K562 (cell line): ENCODE results near the gene TRIOBP. TPM values are rescaled to one million over a fixed set of nuclear protein-coding genes. Genes with fewer than 3 reads are reported as not detected.

Experiments
- ATAC-seq: fragments of 200-7000 bp; cut with Tn5 transposase; 3 replicates; pipeline ENCODE4 v1.9.1; 2020; ENCODE audit warnings: moderate library complexity
- BruUV-seq: library from RNA; stranded (reverse); fragments of 400-500 nt; replicated peaks from 2 replicates; lab custom pipeline; 2021; lab: Mats Ljungman, UMichigan
- CTCF ChIA-PET: fragments of 300-600 bp; formaldehyde crosslinking; extraction: SDS; loops from one replicate; lab custom pipeline; 2021; ENCODE audit warnings: low intra/inter-chr PET ratio; lab: Yijun Ruan, JAX
- POLR2A ChIA-PET: fragments of 300-600, 350-650 bp; sonication (Branson Sonifier 250); formaldehyde crosslinking; extraction: SDS; loops from one replicate; lab custom pipeline; 2021; ENCODE audit warnings: antibody characterized with exemption, inconsistent platforms; lab: Yijun Ruan, JAX
- DNase-seq, 4 experiments: peaks; one replicate each; pipeline versions ENCODE4 v3.0.0 to v3.0.0-alpha.2; 2011 to 2018; ENCODE audit warnings: low spot score in 3 of 4, mixed read lengths in 3 of 4; ENCODE audit errors: extremely low read depth in 1 of 4
- FAIRE-seq: peaks from 2 replicates; lab custom pipeline; 2011; peaks lifted over from hg19 to GRCh38; lab: Jason Lieb, UNC
- H2AFZ ChIP-seq: 2 replicates; pipeline ENCODE4 v1.6.0; 2011; ENCODE audit warnings: low read depth, low read length, control low read depth, inconsistent platforms
- H3K27ac ChIP-seq: fragments of 200-600 bp; 3 replicates; pipeline ENCODE4 v1.8.0; 2011; ENCODE audit warnings: low read depth, mild to moderate bottlenecking, control low read depth, inconsistent platforms, low read length, moderate library complexity, mixed read lengths; ENCODE audit errors: extremely low read depth
- H3K27me3 ChIP-seq, 2 experiments: fragments of 300-600 bp in 1 of 2; 2 replicates in 1 of 2; 3 replicates in 1 of 2; pipeline versions ENCODE4 v1.6.0 to v1.8.0; 2011; ENCODE audit warnings: inconsistent platforms in 2 of 2, low read length in 2 of 2, mild to moderate bottlenecking in 1 of 2, mixed read lengths in 1 of 2, moderate library complexity in 1 of 2; ENCODE audit not compliant: control insufficient read depth in 2 of 2, insufficient read depth in 2 of 2
- H3K36me3 ChIP-seq: fragments of 300-600 bp; 3 replicates; pipeline ENCODE4 v1.8.0; 2011; ENCODE audit warnings: mild to moderate bottlenecking, low read length, inconsistent platforms; ENCODE audit not compliant: control insufficient read depth, insufficient read depth
- H3K4me1 ChIP-seq, 2 experiments: fragments of 200-600 bp in 1 of 2; replicated peaks in 1 of 2; 2 replicates in 1 of 2; 3 replicates in 1 of 2; pipeline versions ENCODE4 v1.5.1 to v1.8.0; 2011; ENCODE audit warnings: inconsistent platforms in 2 of 2, low read length in 2 of 2, mild to moderate bottlenecking in 1 of 2, mixed read lengths in 1 of 2, moderate library complexity in 1 of 2; ENCODE audit not compliant: control insufficient read depth in 2 of 2, insufficient read depth in 2 of 2
- H3K4me2 ChIP-seq: 2 replicates; pipeline ENCODE4 v1.6.1; 2011; ENCODE audit warnings: low read length, control low read depth, inconsistent platforms, mixed read lengths; ENCODE audit not compliant: insufficient read depth
- H3K4me3 ChIP-seq: fragments of 200-600 bp; sonication (generic), shearing (Covaris generic); 2 replicates; pipeline ENCODE4 v1.5.1; 2016; ENCODE audit warnings: control low read depth, inconsistent platforms
- H3K79me2 ChIP-seq: fragments of 200-600 bp; 3 replicates; pipeline ENCODE4 v1.8.0; 2011; ENCODE audit warnings: low read length, inconsistent platforms; ENCODE audit not compliant: control insufficient read depth, insufficient read depth
- H3K9ac ChIP-seq, 2 experiments: 2 replicates each; pipeline versions ENCODE4 v1.6.0 to v1.6.1; 2011; ENCODE audit warnings: low read depth in 2 of 2, low read length in 2 of 2, control low read depth in 1 of 2, inconsistent platforms in 1 of 2, mild to moderate bottlenecking in 1 of 2, mixed read lengths in 1 of 2; ENCODE audit not compliant: insufficient read depth in 1 of 2
- H3K9me1 ChIP-seq: one replicate; pipeline ENCODE4 v1.6.0; 2011; ENCODE audit warnings: inconsistent platforms, mild to moderate bottlenecking, low read length, moderate library complexity; ENCODE audit not compliant: control insufficient read depth, insufficient read depth
- H3K9me3 ChIP-seq: replicated peaks from 2 replicates; pipeline ENCODE4 v1.5.1; 2011; ENCODE audit warnings: low read depth, low read length, inconsistent platforms; ENCODE audit not compliant: control insufficient read depth, insufficient read depth
- H4K20me1 ChIP-seq: replicated peaks from 2 replicates; pipeline ENCODE4 v1.6.1; 2011; ENCODE audit warnings: low read length, inconsistent platforms, mixed read lengths; ENCODE audit not compliant: control insufficient read depth, insufficient read depth
- CC2D1A ChIP-seq: fragments of 450-650 bp; IDR thresholded peaks from 2 replicates; pipeline ENCODE4 v1.6.1; 2017; ENCODE audit warnings: mild to moderate bottlenecking
- ETV6 ChIP-seq, 3 experiments: fragments of 150-350 bp in 1 of 3; sonication (generic) in 1 of 3; formaldehyde crosslinking in 1 of 3; IDR thresholded peaks; 2 replicates each; pipeline versions ENCODE4 v1.6.1 to v1.8.0; 2014 to 2022; ENCODE audit warnings: borderline replicate concordance in 2 of 3, low read depth in 2 of 3, antibody characterized with exemption in 1 of 3, low read length in 1 of 3, mild to moderate bottlenecking in 1 of 3, missing genetic modification reagents in 1 of 3
- GMEB1 ChIP-seq: fragments of 250-450 bp; sonication (Bioruptor Pico); IDR thresholded peaks from 2 replicates; pipeline ENCODE4 v1.4.0; 2020; ENCODE audit warnings: mild to moderate bottlenecking
- JUNB ChIP-seq: fragments of 450-650 bp; formaldehyde crosslinking; conservative IDR thresholded peaks from 2 replicates; pipeline ENCODE4 v1.4.0; 2020; ENCODE audit warnings: mild to moderate bottlenecking
- PTBP1 ChIP-seq: fragments of 200-400 bp; formaldehyde crosslinking; IDR thresholded peaks from 2 replicates; pipeline ENCODE4 v1.6.1; 2017; ENCODE audit warnings: low read depth, low read length
- ZNF561 ChIP-seq: fragments of 450-650 bp; formaldehyde crosslinking; conservative IDR thresholded peaks from 2 replicates; pipeline ENCODE4 v1.4.0; 2020; ENCODE audit warnings: mild to moderate bottlenecking, moderate library complexity
- WGBS: fragments of 100-300 bp; shearing (Covaris generic); methylation state at CpG from one replicate; pipeline ENCODE4 v1.1.6; 2016; ENCODE audit warnings: low coverage, mixed read lengths; ENCODE audit not compliant: insufficient coverage; ENCODE audit errors: missing lambda C conversion rate; 5-methylcytosine and 5-hydroxymethylcytosine counted together
- in situ Hi-C: fragments of 300-500 bp; cut with MboI; formaldehyde crosslinking; loops from 4 replicates; pipeline ENCODE4 v1.15.0; 2018; ENCODE audit warnings: inconsistent platforms, mixed read lengths
- intact Hi-C: fragments of 100-400 bp; cut with micrococcal nuclease; formaldehyde crosslinking; loops from 2 replicates; pipeline ENCODE4 v1.14.2; 2022
- polyA plus RNA-seq, 8 experiments: library from polyadenylated mRNA; depleted of rRNA in 4 of 8; stranded (reverse) in 5 of 8; unstranded in 3 of 8; fragments of >200 nt; fragmentation: Nextera tagmentation in 2 of 8; fragmentation: Illumina TruSeq in 1 of 8; extraction: Ambion mirVana in 2 of 8; extraction: Trizol in 1 of 8; gene quantifications; 2 replicates each; pipeline versions ENCODE4 v1.2.1 to v1.2.3, GENCODE V29; 2011 to 2014; ENCODE audit warnings: inconsistent platforms in 1 of 8, missing spikeins in 1 of 8
- total RNA-seq, 7 experiments: library from RNA; depleted of rRNA in 6 of 7; stranded (reverse); fragments of >200 nt in 6 of 7; fragmentation: Illumina TruSeq in 2 of 7; extraction: Trizol in 2 of 7; gene quantifications; 2 replicates each; pipeline versions ENCODE4 v1.2.1 to v1.2.3, GENCODE V29; 2011 to 2021; ENCODE audit warnings: low replicate concordance in 1 of 7

Gene TRIOBP
- total and polyA plus RNA-seq, 9 of the 15 experiments (the other 6 are each of a cell fraction or from before 2014, with no cell fraction given) = 0.24 to 13.8 (median 5.5) TPM

GRCh38 chr22:37647317-37647716 lies 49.5 kb upstream of the TRIOBP start:
- POLR2A ChIA-PET = no interaction called here
- no TSS peak for BruUV-seq
- Histone ChIP-seq H4K20me1 (no peaks in the 10 kb centered on the region), H3K36me3 (peaks cover 63% of the 10 kb centered on the region; the same call in 2 of the 3 replicates), H3K79me2 (no peaks in the 10 kb centered on the region; the same call in 2 of the 3 replicates), H3K27me3 (no peaks in the 10 kb centered on the region), H3K4me2 (no peak overlapping the region), H3K9me3 (no peaks in the 10 kb centered on the region), H3K27ac (no peak overlapping the region), H3K4me3 (no peak overlapping the region), H3K9me1 (no peaks in the 10 kb centered on the region), H2AFZ (no peak overlapping the region), H3K4me1 (peaks cover 0 to 18% of the 10 kb centered on the region in 2 experiments; a peak in 2 of 5 replicates), H3K9ac (no peak overlapping the region)
- ATAC-seq = no peak
- no peak for FAIRE-seq
- intact Hi-C loops = no loop called here
- no peak for DNase-seq
- no peak for TF ChIP-seq ETV6 (IDR thresholded peaks at IDR 0.05; ENCODE audit: borderline replicate concordance in 1 of 2, low read depth in 2 of 2, low read length in 1 of 2)
- no peak for TF ChIP-seq ETV6 (CRISPR knock-in tag; IDR thresholded peaks at IDR 0.05; ENCODE audit: borderline replicate concordance)
- no peak for TF ChIP-seq PTBP1
- no peak for TF ChIP-seq CC2D1A
- no peak for TF ChIP-seq GMEB1 (CRISPR knock-in tag)
- no peak for TF ChIP-seq JUNB
- no peak for TF ChIP-seq ZNF561 (CRISPR knock-in tag)
- no CpG with 5 or more reads among the region's 9 CpGs for WGBS
- in situ Hi-C loops = no loop called here
- CTCF ChIA-PET = no interaction called here
